Kidney capillary endothelial cell (primary cell): Measurements from ENCODE around the gene SLC44A1.
"Not testable (repeated sequence)": the region's sequence is repeated elsewhere in the genome, so short reads cannot be mapped to it uniquely, and the experiment has no call there.

ENCODE experiments used
- DNase-seq: peaks from one replicate; pipeline ENCODE4 v3.0.0-alpha.2; 2018; ENCODE audit warnings: low spot score

SLC44A1 gene

GRCh38 chr9:105242557-105242956 is 1.9 kb upstream of the SLC44A1 start:
- no peak for DNase-seq

DNA sequence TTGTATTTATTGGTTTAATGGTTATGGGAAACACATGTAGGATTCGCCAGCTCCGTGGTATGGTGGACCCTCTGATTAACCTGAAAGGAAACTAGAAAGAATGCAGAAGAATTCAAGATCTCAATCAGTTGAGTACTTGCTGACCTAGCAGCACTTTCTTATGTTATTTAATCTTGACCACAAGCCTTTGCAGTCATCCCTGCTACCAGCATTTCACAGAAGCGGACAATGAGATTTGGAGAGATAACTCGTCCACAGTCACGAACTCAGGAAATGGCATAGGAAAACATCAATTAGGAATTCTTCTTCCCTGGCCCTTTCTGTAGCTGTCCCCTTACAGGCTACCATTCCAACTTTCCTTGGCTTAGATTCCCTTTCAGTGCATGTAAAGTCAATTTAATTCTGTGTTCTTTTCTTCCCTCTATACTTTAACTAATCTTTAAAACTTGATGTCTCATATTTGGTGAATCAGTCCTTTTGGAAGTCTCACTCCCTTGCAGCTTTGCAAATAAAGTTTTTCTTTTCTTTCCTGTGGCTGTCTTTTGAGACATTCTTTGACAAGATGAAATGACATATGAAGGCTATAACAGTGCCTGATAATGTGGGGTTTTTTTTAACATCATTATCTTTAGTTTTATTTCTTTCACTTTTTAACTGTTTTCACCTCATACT is 1.3 kb upstream of the SLC44A1 start:
- peak; percentile 60 for DNase-seq

DNA sequence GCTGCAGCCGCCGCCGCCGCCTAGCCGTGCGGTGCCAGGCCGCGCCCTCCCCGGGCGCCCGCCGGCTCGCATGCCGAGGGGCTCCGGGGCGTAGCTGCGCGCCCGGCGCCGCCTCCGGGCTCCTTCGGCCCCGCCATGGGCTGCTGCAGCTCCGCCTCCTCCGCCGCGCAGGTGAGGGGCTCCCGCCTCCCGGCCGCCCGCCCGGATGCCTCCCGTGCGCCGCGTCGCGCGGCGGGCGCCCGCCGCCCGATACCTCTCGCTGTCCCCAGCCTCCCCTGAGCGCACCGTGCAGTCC is 230 bp downstream of the SLC44A1 start:
- no peak for DNase-seq

- peak; percentile 38 for DNase-seq
These were observed 809 bp downstream of the SLC44A1 start for GRCh38 chr9:105245029-105245890.

DNA sequence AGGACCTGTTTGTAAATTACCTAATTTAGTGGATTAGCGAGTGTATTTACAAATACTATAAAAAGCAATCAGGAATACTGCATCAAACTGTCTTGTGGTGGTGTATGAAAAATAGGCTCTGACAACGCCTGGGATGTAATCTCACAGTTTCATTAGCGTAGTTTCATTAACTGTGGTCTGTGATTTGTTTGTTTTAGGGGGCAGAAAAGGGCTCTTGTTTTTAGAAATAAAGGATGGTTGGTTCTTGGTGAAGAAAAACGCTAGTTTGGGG is 1.4 kb downstream of the SLC44A1 start:
- no peak for DNase-seq

GRCh38 chr9:105246656-105247173 is 2.3 kb downstream of the SLC44A1 start:
- DNase-seq, result no peak

DNA sequence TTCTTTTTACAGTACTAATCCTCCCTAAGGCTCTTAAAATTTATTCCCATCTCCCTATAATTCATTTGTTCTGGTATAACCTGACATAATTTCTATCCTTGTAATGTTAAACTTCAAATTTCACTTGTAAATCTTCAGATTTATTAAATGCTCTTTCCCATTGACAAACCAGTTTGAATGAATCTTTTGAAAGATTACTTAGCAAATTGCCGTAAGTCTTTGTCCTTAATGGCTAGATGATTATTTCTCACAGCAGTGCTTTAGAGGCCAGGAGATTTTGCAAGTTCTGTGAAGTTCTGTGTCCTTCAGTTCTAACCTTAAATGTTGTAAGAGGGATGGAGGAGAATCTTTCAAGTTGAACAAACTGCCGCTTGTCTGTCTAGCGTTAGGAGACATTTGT is 4.2 kb downstream of the SLC44A1 start:
- DNase-seq, result no peak

DNA sequence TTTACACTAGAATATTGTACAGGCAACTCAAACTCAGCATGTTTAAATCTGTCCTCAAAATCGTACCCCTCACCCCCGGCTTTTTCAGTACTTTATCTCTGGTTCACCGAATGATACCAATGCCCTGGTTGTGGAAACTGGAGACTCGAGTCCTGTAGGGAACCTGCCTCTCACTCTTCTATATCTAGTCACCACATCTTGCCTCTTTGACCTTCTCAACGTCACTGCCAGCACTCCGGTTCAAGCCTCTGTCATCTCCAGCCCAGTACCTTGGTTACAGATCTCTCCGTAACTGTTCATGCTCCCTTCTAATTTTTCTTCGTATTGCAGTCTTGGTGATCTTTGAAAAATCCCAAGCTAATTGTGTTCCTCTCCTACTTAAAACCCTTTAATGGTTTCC is 6.7 kb downstream of the SLC44A1 start:
- no peak for DNase-seq

DNA sequence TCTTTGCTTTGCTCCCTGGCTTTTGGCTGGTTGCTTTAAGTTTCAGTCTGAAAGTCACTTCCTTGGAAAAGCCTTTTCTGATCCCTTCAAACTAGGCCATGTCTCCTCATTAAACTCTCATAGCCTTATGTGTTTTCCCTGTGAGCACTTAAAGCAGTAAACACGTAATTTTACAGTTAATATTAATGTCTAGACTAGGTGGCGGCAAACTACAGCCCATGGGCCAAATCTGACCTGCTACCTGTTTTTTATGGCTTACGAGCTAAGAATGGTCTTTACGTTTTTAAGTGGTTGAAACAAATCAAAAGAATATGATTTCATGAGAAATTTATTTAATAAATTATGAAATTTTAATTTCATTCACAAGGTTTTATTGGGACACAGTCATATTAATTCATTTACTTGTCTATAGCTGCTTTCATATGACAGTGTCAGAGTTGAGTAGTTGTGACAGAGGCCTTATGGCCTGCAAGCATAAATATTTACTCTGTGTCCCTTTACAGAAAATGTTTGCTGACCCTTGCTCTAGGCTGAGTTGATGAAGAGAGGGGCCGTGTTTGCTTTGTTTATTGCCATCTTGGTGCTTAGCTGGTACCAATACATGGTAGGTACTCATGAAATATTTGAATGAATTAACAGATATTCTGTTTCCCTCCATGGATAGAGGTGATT is 7.4 kb downstream of the SLC44A1 start:
- DNase-seq, result no peak

GRCh38 chr9:105252405-105252756 is 7.9 kb downstream of the SLC44A1 start:
- no peak for DNase-seq

GRCh38 chr9:105254226-105254625 is 9.8 kb downstream of the SLC44A1 start:
- DNase-seq, result no peak

DNA sequence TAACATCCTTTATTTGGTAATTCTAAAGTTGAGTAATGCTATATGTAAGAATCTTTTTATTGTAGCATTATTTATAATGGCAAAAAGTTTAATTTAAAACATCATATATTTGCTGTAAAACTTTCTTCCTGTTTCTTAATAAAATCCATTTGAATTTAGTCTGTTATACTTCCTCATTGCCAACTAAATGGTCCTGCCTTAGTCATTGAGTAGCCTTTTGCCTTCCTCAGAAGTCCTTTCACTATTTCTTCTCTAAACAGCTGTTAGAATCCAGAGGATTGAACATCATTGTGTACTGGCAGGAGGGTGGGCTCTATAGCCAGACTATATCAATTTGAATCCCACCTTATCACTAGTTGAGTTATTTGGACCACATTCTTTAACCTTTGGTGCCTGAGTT is 11.0 kb downstream of the SLC44A1 start:
- no peak for DNase-seq

GRCh38 chr9:105256569-105256968 is 12.1 kb downstream of the SLC44A1 start:
- not testable (repeated sequence) for DNase-seq

DNA sequence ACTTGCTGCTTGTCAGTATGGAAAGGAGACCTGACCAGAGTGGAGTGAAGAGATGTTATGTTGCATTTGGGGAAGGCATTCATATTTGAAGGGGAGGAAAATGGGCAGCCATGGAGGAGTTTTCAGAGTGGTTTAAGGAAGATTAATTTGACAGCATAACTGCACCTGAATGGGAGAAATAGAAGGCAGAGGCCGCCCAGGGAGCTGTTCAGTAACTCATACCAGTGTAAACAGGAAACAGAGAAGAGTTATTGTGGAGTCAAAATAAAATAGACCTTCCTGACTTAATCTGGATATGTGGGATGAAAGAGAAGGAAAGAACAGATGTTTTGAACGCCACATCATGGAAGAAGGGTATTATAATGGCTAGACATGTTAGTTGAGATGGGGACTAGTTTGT is 13.4 kb downstream of the SLC44A1 start:
- no peak for DNase-seq

GRCh38 chr9:105258225-105258737 is 13.8 kb downstream of the SLC44A1 start:
- DNase-seq, result no peak

GRCh38 chr9:105259274-105259673 is 14.8 kb downstream of the SLC44A1 start:
- DNase-seq, result no peak

DNA sequence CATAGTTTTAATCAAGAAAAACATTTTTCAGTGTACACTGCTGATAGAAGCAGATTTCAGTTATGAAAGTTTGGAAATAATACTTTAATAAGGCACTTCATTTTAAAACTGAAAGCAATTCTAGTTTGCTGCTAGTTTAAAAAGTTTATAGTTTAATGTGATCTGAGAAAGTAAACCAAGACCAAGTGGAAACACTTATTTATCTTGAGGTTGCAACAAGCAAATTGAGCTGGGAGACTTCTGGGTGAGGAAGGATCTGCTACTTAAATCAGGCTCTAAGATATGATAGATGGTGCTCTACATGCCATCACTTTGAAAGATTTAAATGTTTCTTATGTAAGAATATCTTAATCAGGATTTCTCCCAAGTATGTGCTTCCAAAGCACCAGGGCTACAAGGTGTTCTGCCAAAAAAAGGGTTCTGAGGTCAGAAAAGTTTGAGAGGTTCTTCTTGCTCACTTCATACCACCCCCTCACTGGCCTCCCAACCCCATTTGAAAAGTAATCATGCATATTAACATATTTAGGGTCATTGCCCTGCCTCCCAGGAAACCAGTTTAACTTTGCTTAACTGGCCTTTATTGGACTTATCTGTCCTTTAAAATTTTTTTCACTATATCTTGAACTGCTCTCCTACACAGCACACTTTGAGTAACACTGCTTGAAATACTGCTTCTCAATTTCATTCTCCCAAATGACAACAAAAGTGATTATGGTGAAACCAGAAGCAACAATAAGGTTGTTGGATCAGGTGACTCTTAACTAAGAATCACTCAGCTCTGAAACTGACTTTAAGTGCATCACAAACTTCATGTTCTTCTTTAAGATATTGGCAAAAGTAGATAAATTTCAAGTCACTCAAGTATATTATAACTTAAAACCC is 15.5 kb downstream of the SLC44A1 start:
- DNase-seq, result no peak

GRCh38 chr9:105262497-105262896 is 18.0 kb downstream of the SLC44A1 start:
- no peak for DNase-seq

- DNase-seq, result no peak
These were observed 19.9 kb downstream of the SLC44A1 start for GRCh38 chr9:105264380-105264779.

DNA sequence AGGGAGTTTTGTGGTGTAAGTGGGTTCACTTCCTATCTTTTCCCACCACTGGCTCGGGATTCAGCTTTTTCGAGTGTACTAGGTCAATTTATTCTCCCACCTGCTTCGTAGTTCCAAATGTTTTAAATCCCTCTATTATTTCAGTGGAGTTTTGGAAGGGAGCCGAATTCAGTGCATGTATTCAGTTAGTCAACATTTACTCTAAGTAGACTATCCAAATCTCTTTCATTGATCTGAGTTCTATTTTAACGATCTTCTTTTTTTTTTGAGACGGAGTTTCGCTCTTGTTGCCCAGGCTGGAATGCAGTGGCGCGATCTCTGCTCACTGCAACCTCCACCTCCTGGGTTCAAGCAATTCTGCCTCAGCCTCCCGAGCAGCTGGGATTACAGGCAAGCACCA is 23.8 kb downstream of the SLC44A1 start:
- not testable (repeated sequence) for DNase-seq

GRCh38 chr9:105269593-105269992 is 25.1 kb downstream of the SLC44A1 start:
- DNase-seq, result no peak

GRCh38 chr9:105270711-105271110 is 26.3 kb downstream of the SLC44A1 start:
- DNase-seq, result no peak
